ENCODE measurements around the gene MYO3B.

DNA sequence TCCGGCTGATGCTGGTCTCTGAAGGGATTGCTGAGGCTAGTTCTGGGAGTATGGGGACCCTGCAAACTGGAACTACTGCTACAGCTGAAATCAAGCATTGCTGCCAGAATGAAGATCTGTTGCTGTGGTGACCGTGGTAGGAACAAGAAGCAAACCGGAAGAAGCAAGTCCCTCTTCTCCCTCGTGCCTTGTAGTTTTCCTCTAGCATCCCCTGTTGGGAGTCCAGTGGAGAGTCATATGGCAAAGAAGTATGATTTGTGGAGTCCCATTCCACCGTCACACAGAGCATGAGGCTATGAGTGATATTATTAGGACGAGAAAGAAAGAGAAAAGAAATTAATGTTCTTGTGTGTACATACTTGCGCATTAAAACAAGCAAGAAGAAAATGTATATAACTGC is 398.3 kb downstream of the MYO3B start:
- TF ChIP-seq ZNF324 (tag by site-specific recombination; IDR thresholded peaks at IDR 0.05) (no peak), ZNF146 (tag by site-specific recombination; IDR thresholded peaks at IDR 0.05) (no peak), ZNF24 (tag by site-specific recombination; IDR thresholded peaks at IDR 0.05) (no peak), ZFP41 (tag by site-specific recombination; IDR thresholded peaks at IDR 0.05; ENCODE audit: borderline replicate concordance) (no peak), IKZF3 (tag by site-specific recombination; IDR thresholded peaks at IDR 0.05) (no peak), ZBTB1 (tag by site-specific recombination; IDR thresholded peaks at IDR 0.05) (no peak)
- TF ChIP-seq, protein P1, sequence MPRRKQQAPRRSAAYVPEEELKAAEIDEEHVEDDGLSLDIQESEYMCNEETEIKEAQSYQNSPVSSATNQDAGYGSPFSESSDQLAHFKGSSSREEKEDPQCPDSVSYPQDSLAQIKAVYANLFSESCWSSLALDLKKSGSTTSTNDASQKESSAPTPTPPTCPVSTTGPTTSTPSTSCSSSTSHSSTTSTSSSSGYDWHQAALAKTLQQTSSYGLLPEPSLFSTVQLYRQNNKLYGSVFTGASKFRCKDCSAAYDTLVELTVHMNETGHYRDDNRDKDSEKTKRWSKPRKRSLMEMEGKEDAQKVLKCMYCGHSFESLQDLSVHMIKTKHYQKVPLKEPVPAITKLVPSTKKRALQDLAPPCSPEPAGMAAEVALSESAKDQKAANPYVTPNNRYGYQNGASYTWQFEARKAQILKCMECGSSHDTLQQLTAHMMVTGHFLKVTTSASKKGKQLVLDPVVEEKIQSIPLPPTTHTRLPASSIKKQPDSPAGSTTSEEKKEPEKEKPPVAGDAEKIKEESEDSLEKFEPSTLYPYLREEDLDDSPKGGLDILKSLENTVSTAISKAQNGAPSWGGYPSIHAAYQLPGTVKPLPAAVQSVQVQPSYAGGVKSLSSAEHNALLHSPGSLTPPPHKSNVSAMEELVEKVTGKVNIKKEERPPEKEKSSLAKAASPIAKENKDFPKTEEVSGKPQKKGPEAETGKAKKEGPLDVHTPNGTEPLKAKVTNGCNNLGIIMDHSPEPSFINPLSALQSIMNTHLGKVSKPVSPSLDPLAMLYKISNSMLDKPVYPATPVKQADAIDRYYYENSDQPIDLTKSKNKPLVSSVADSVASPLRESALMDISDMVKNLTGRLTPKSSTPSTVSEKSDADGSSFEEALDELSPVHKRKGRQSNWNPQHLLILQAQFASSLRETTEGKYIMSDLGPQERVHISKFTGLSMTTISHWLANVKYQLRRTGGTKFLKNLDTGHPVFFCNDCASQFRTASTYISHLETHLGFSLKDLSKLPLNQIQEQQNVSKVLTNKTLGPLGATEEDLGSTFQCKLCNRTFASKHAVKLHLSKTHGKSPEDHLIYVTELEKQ (tag by site-specific recombination; IDR thresholded peaks at IDR 0.05; ENCODE audit: borderline replicate concordance): no peak
- TF ChIP-seq, protein P2, sequence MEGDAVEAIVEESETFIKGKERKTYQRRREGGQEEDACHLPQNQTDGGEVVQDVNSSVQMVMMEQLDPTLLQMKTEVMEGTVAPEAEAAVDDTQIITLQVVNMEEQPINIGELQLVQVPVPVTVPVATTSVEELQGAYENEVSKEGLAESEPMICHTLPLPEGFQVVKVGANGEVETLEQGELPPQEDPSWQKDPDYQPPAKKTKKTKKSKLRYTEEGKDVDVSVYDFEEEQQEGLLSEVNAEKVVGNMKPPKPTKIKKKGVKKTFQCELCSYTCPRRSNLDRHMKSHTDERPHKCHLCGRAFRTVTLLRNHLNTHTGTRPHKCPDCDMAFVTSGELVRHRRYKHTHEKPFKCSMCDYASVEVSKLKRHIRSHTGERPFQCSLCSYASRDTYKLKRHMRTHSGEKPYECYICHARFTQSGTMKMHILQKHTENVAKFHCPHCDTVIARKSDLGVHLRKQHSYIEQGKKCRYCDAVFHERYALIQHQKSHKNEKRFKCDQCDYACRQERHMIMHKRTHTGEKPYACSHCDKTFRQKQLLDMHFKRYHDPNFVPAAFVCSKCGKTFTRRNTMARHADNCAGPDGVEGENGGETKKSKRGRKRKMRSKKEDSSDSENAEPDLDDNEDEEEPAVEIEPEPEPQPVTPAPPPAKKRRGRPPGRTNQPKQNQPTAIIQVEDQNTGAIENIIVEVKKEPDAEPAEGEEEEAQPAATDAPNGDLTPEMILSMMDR (tag by site-specific recombination; IDR thresholded peaks at IDR 0.05): no peak
- TF ChIP-seq, protein P3, sequence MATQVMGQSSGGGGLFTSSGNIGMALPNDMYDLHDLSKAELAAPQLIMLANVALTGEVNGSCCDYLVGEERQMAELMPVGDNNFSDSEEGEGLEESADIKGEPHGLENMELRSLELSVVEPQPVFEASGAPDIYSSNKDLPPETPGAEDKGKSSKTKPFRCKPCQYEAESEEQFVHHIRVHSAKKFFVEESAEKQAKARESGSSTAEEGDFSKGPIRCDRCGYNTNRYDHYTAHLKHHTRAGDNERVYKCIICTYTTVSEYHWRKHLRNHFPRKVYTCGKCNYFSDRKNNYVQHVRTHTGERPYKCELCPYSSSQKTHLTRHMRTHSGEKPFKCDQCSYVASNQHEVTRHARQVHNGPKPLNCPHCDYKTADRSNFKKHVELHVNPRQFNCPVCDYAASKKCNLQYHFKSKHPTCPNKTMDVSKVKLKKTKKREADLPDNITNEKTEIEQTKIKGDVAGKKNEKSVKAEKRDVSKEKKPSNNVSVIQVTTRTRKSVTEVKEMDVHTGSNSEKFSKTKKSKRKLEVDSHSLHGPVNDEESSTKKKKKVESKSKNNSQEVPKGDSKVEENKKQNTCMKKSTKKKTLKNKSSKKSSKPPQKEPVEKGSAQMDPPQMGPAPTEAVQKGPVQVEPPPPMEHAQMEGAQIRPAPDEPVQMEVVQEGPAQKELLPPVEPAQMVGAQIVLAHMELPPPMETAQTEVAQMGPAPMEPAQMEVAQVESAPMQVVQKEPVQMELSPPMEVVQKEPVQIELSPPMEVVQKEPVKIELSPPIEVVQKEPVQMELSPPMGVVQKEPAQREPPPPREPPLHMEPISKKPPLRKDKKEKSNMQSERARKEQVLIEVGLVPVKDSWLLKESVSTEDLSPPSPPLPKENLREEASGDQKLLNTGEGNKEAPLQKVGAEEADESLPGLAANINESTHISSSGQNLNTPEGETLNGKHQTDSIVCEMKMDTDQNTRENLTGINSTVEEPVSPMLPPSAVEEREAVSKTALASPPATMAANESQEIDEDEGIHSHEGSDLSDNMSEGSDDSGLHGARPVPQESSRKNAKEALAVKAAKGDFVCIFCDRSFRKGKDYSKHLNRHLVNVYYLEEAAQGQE (tag by site-specific recombination; IDR thresholded peaks at IDR 0.05): no peak

All from HEK293 (cell line).